HCT116 (cell line): Measurements from ENCODE around the gene RRAGC. TPM values are rescaled to one million over a fixed set of nuclear protein-coding genes. Genes with fewer than 3 reads are reported as not detected.

Source experiments
- ATAC-seq: fragments of 200-7000 bp; cut with Tn5 transposase; 2 replicates; pipeline ENCODE4 v1.9.1; 2020; ENCODE audit warnings: mild to moderate bottlenecking, moderate library complexity
- BruUV-seq: library from RNA; stranded (reverse); fragments of 400-500 nt; replicated peaks from 2 replicates; lab custom pipeline; 2021; lab: Mats Ljungman, UMichigan
- CTCF ChIA-PET: fragments of 300-600 bp; sonication (Branson Sonifier 250); formaldehyde crosslinking; loops from one replicate; lab custom pipeline; 2021; ENCODE audit warnings: antibody characterized with exemption; lab: Charles Lee
- POLR2A ChIA-PET: fragments of 300-600, 350-600 bp; sonication (Branson Sonifier 250); formaldehyde crosslinking; loops from one replicate; lab custom pipeline; 2021; ENCODE audit warnings: antibody characterized with exemption; lab: Charles Lee
- RAD21 ChIA-PET, 2 experiments: fragments of 300-600 bp; sonication (Branson Sonifier 250); formaldehyde crosslinking; loops; one replicate each; lab custom pipeline; 2023; ENCODE audit warnings: low total read pairs in 2 of 2; ENCODE audit not compliant: uncharacterized antibody in 2 of 2, unreplicated experiment in 2 of 2, low non-redundant PET in 1 of 2; lab: Charles Lee
- DNase-seq: peaks from one replicate; pipeline ENCODE4 v3.0.0-alpha.2; 2010; ENCODE audit warnings: low read depth, low spot score
- H2AFZ ChIP-seq: fragments of 200-600 bp; shearing (Covaris generic), sonication (generic); 2 replicates; pipeline ENCODE4 v1.6.1; 2017; ENCODE audit warnings: low read depth, mixed run types, mixed read lengths, antibody characterized with exemption, low read length; ENCODE audit not compliant: poor library complexity, severe bottlenecking
- H3K27ac ChIP-seq: 2 replicates; pipeline ENCODE4 v1.5.1; 2012; ENCODE audit warnings: low read depth, low read length
- H3K27me3 ChIP-seq: fragments of 200-600 bp; sonication (generic); 2 replicates; pipeline ENCODE4 v1.6.1; 2016; ENCODE audit warnings: mixed run types, low read length, mixed read lengths; ENCODE audit not compliant: insufficient read depth
- H3K36me3 ChIP-seq, 2 experiments: fragments of 200-500 bp in 1 of 2; fragments of 200-600 bp in 1 of 2; sonication (Bioruptor generic) in 1 of 2; sonication (generic) in 1 of 2; 2 replicates each; pipeline versions ENCODE4 v1.5.1 to v1.6.1; 2014 to 2016; ENCODE audit warnings: low read length in 2 of 2, inconsistent platforms in 1 of 2, mixed read lengths in 1 of 2, mixed run types in 1 of 2; ENCODE audit not compliant: insufficient read depth in 2 of 2, control insufficient read depth in 1 of 2
- H3K4me1 ChIP-seq, 2 experiments: fragments of 200-600 bp in 1 of 2; sonication (generic) in 1 of 2; 2 replicates each; pipeline versions ENCODE4 v1.5.1 to v1.6.1; 2012 to 2017; ENCODE audit warnings: low read length in 2 of 2, inconsistent platforms in 1 of 2, mild to moderate bottlenecking in 1 of 2, mixed read lengths in 1 of 2, mixed run types in 1 of 2, moderate library complexity in 1 of 2; ENCODE audit not compliant: insufficient read depth in 2 of 2, control insufficient read depth in 1 of 2
- H3K4me2 ChIP-seq: fragments of 200-600 bp; sonication (generic); 2 replicates; pipeline ENCODE4 v1.6.1; 2017; ENCODE audit warnings: mixed run types, low read length, mixed read lengths
- H3K4me3 ChIP-seq, 2 experiments: fragments of 200-600 bp in 1 of 2; sonication (generic) in 1 of 2; replicated peaks in 1 of 2; 2 replicates each; pipeline ENCODE4 v1.5.1; 2011 to 2016; ENCODE audit warnings: low read length in 2 of 2, control low read depth in 1 of 2, low read depth in 1 of 2, mild to moderate bottlenecking in 1 of 2, mixed read lengths in 1 of 2, mixed run types in 1 of 2
- H3K79me2 ChIP-seq: fragments of 200-600 bp; sonication (generic); 2 replicates; pipeline ENCODE4 v1.6.1; 2017; ENCODE audit warnings: mild to moderate bottlenecking, mixed run types, low read length, moderate library complexity, mixed read lengths; ENCODE audit not compliant: insufficient read depth
- H3K9ac ChIP-seq: fragments of 200-600 bp; sonication (generic); 2 replicates; pipeline ENCODE4 v1.6.1; 2016; ENCODE audit warnings: low read length, mixed read lengths
- H3K9me2 ChIP-seq: fragments of 200-600 bp; sonication (generic), shearing (Covaris generic); 2 replicates; pipeline ENCODE4 v1.6.1; 2017; ENCODE audit warnings: mixed run types, mild to moderate bottlenecking, moderate library complexity; ENCODE audit not compliant: insufficient read depth
- H3K9me3 ChIP-seq, 2 experiments: fragments of 200-500 bp in 1 of 2; fragments of 200-600 bp in 1 of 2; sonication (Bioruptor generic) in 1 of 2; sonication (generic) in 1 of 2; 2 replicates each; pipeline ENCODE4 v1.6.1; 2014 to 2017; ENCODE audit warnings: low read length in 2 of 2, mixed read lengths in 2 of 2, inconsistent platforms in 1 of 2, low read depth in 1 of 2, mild to moderate bottlenecking in 1 of 2, mixed run types in 1 of 2, moderate library complexity in 1 of 2; ENCODE audit not compliant: control insufficient read depth in 1 of 2, insufficient read depth in 1 of 2
- H4K20me1 ChIP-seq: fragments of 200-600 bp; sonication (generic), shearing (Covaris generic); 2 replicates; pipeline ENCODE4 v1.6.1; 2017; ENCODE audit warnings: mixed run types, mild to moderate bottlenecking, moderate library complexity; ENCODE audit not compliant: insufficient read depth
- ATF3 ChIP-seq: IDR thresholded peaks from 2 replicates; pipeline ENCODE4 v1.6.1; 2012
- CEBPB ChIP-seq: IDR thresholded peaks from 2 replicates; pipeline ENCODE4 v1.6.1; 2012; ENCODE audit warnings: low read depth
- CTCF ChIP-seq, 3 experiments: fragments of 200-600 bp in 1 of 3; sonication (generic) in 1 of 3; IDR thresholded peaks in 2 of 3; conservative IDR thresholded peaks in 1 of 3; 2 replicates each; pipeline ENCODE4 v1.5.1; 2012 to 2017; ENCODE audit warnings: low read depth in 2 of 3, low read length in 2 of 3, antibody characterized with exemption in 1 of 3, borderline replicate concordance in 1 of 3, control low read depth in 1 of 3, mild to moderate bottlenecking in 1 of 3, mixed read lengths in 1 of 3, mixed run types in 1 of 3, moderate library complexity in 1 of 3; ENCODE audit not compliant: insufficient read depth in 1 of 3
- EGR1 ChIP-seq: IDR thresholded peaks from 2 replicates; pipeline ENCODE4 v1.6.1; 2012; ENCODE audit warnings: low read depth
- EZH2 ChIP-seq: fragments of 200-600 bp; sonication (generic); IDR thresholded peaks from 2 replicates; pipeline ENCODE4 v1.6.1; 2017; ENCODE audit warnings: antibody characterized with exemption, mixed run types
- EZH2phosphoT487 ChIP-seq: fragments of 200-600 bp; IDR thresholded peaks from 2 replicates; pipeline ENCODE4 v1.6.1; 2018; ENCODE audit warnings: antibody characterized with exemption, borderline replicate concordance
- FOSL1 ChIP-seq: IDR thresholded peaks from 2 replicates; pipeline ENCODE4 v1.6.1; 2012; ENCODE audit warnings: low read depth
- JUND ChIP-seq: IDR thresholded peaks from 2 replicates; pipeline ENCODE4 v1.6.1; 2012
- MAX ChIP-seq: IDR thresholded peaks from 2 replicates; pipeline ENCODE4 v1.6.1; 2012
- POLR2A ChIP-seq: IDR thresholded peaks from 2 replicates; pipeline ENCODE4 v1.7.0; 2011; ENCODE audit warnings: borderline replicate concordance; ENCODE audit not compliant: insufficient read depth, insufficient read length; ENCODE audit errors: extremely low read depth
- POLR2AphosphoS5 ChIP-seq: IDR thresholded peaks from 2 replicates; pipeline ENCODE4 v1.6.1; 2011; ENCODE audit warnings: mild to moderate bottlenecking, low read depth, low read length, moderate library complexity
- SIN3A ChIP-seq: IDR thresholded peaks from 2 replicates; pipeline ENCODE4 v1.6.1; 2012; ENCODE audit warnings: low read depth
- SP1 ChIP-seq: IDR thresholded peaks from 2 replicates; pipeline ENCODE4 v1.6.1; 2012; ENCODE audit warnings: low read depth
- TCF7L2 ChIP-seq: IDR thresholded peaks from 2 replicates; pipeline ENCODE4 v1.7.0; 2011; ENCODE audit warnings: borderline replicate concordance, inconsistent platforms; ENCODE audit not compliant: insufficient read depth, insufficient read length; ENCODE audit errors: extremely low read depth
- YY1 ChIP-seq: IDR thresholded peaks from 2 replicates; pipeline ENCODE4 v1.6.1; 2011; ENCODE audit warnings: low read length, low read depth, moderate library complexity, mild to moderate bottlenecking; ENCODE audit not compliant: insufficient replicate concordance; ENCODE audit errors: extremely low read depth
- ZFX ChIP-seq: fragments of 450-650 bp; IDR thresholded peaks from 2 replicates; pipeline ENCODE4 v1.6.1; 2017
- ZNF274 ChIP-seq: fragments of 200-500 bp; sonication (Bioruptor generic); IDR thresholded peaks from 2 replicates; pipeline ENCODE4 v1.6.1; 2014; ENCODE audit warnings: mild to moderate bottlenecking, low read depth, low read length, inconsistent platforms
- intact Hi-C: fragments of 100-400 bp; cut with micrococcal nuclease; formaldehyde crosslinking; loops from 2 replicates; pipeline ENCODE4 v1.10.0; 2022
- total RNA-seq: library from RNA; stranded (reverse); gene quantifications from one replicate; pipeline ENCODE4 v1.2.1, GENCODE V29; 2021; ENCODE audit not compliant: unreplicated experiment

The RRAGC gene
- total RNA-seq, 1 experiment from 2014 or later: 11.7 TPM

GRCh38 chr1:38858833-38859560, 575 bp downstream of the RRAGC start:
- RAD21 ChIA-PET: no interaction called here
- no peaks in the 10 kb centered on the region for H3K9me3 ChIP-seq
- CTCF ChIA-PET: interaction anchor here (1.0 kb wide), 1 partner anchor 869 kb away, joined by 3 read pairs; no protein-coding TSS in a partner anchor
- DNase-seq: peak; percentile 21
- no peaks in the 10 kb centered on the region for H3K27me3 ChIP-seq
- no peak for TF ChIP-seq JUND
- 0 out of 2 replicates have a peak, but pooled peaks have one; percentile 6 for TF ChIP-seq POLR2AphosphoS5
- TF ChIP-seq, all 23 proteins: peak for 1
- Histone ChIP-seq H3K79me2 (peaks cover 16% of the 10 kb centered on the region; the same call in 1 of the 2 replicates), H3K9ac (peak overlapping the region; percentile 61), H3K27ac (peak overlapping the region; percentile 61), H4K20me1 (no peaks in the 10 kb centered on the region), H2AFZ (no peak overlapping the region), H3K36me3 (peaks cover 4 to 13% of the 10 kb centered on the region in 2 experiments; a peak in 3 of 4 replicates), H3K9me2 (no peaks in the 10 kb centered on the region), H3K4me2 (peak overlapping the region; percentile 99), H3K4me1 (peaks cover 4 to 19% of the 10 kb centered on the region in 2 experiments), H3K4me3 (peak overlapping the region; percentile 73 to 93)
- peak; percentile 41 for ATAC-seq
- POLR2A ChIA-PET: interaction anchor here (0.8 kb wide), 1 partner anchor 15 kb away, joined by 3 read pairs; no protein-coding TSS in a partner anchor
- BruUV-seq: no TSS peak
- intact Hi-C loops: no loop called here

- Histone ChIP-seq H3K27me3 (no peaks in the 10 kb centered on the region), H3K36me3 (peaks cover 0 to 15% of the 10 kb centered on the region in 2 experiments; a peak in 2 of 4 replicates), H3K4me1 (no peaks in the 10 kb centered on the region), H3K4me3 (no peak overlapping the region), H2AFZ (no peak overlapping the region)
- intact Hi-C loops: no loop called here
- RAD21 ChIA-PET: no interaction called here
- CTCF ChIA-PET: no interaction called here
- ATAC-seq: no peak
- BruUV-seq: no TSS peak
- TF ChIP-seq TCF7L2 (no peak), JUND (no peak), ZNF274 (no peak), ZFX (no peak), SIN3A (no peak), MAX (no peak), POLR2A (no peak), POLR2AphosphoS5 (no peak), EGR1 (no peak), SP1 (no peak), ATF3 (no peak), EZH2phosphoT487 (no peak), CTCF (IDR thresholded peaks at IDR 0.05 in 2 of 3, conservative IDR thresholded peaks at IDR 0.05 in 1 of 3; ENCODE audit: borderline replicate concordance in 1 of 3, insufficient read depth in 1 of 3, low read depth in 2 of 3, low read length in 2 of 3) (no peak), CEBPB (no peak), YY1 (no peak), FOSL1 (no peak), EZH2 (no peak)
- TF ChIP-seq, all 23 proteins: peak for 0
- H3K79me2 ChIP-seq: peaks cover 5% of the 10 kb centered on the region; the same call in 1 of the 2 replicates
- H3K9me3 ChIP-seq: no peaks in the 10 kb centered on the region
- no peak overlapping the region for H3K27ac ChIP-seq
- H3K9me2 ChIP-seq: no peaks in the 10 kb centered on the region
- no peak overlapping the region for H3K4me2 ChIP-seq
- no peak for DNase-seq
- no peaks in the 10 kb centered on the region for H4K20me1 ChIP-seq
- H3K9ac ChIP-seq: no peak overlapping the region
- POLR2A ChIA-PET: no interaction called here
Observed at GRCh38 chr1:38852780-38853179, 6.8 kb downstream of the RRAGC start.
